ENCODE data around the gene SECISBP2L. TPM values are rescaled to one million over a fixed set of nuclear protein-coding genes. Genes with fewer than 3 reads are reported as not detected.

Gene SECISBP2L
- total and polyA plus RNA-seq, 2 donors (not counting 1 experiment from before 2014, with no cell fraction given), result 13.0 to 121 TPM

- no peak for TF ChIP-seq CTCF (IDR thresholded peaks at IDR 0.05)
- TF ChIP-seq EZH2 (IDR thresholded peaks at IDR 0.05; ENCODE audit: borderline replicate concordance, insufficient read depth, low read depth, low read length, poor library complexity, severe bottlenecking), result no peak
- WGBS (ENCODE audit: insufficient coverage), result no CpG with 5 or more reads among the region's 3 CpGs
- no peaks in the 10 kb centered on the region for H3K9me3 ChIP-seq (ENCODE audit: control extremely low read depth in 1 of 3, control insufficient read depth in 2 of 3, insufficient read depth in 1 of 3, low read length in 2 of 3)
- no peaks in the 10 kb centered on the region for H3K27me3 ChIP-seq (replicated peaks in 1 of 4; ENCODE audit: control extremely low read depth in 1 of 4, control insufficient read depth in 3 of 4, insufficient read depth in 4 of 4, low read length in 3 of 4)
- H3K9ac ChIP-seq (ENCODE audit: low read length), result no peak overlapping the region
- Mint-ChIP-seq H3K4me3 (no peak overlapping the region), H3K9me3 (ENCODE audit: insufficient read depth) (no peaks in the 10 kb centered on the region), H3K27me3 (no peaks in the 10 kb centered on the region), H3K4me1 (no peaks in the 10 kb centered on the region), H3K27ac (no peak overlapping the region)
- no peaks in the 10 kb centered on the region for H3K79me2 ChIP-seq (ENCODE audit: control insufficient read depth, insufficient read depth, low read length)
- no peak overlapping the region for H3K4me3 ChIP-seq (ENCODE audit: control extremely low read depth in 1 of 5, extremely low read depth in 1 of 5, insufficient read depth in 1 of 5, low read depth in 2 of 5, low read length in 4 of 5)
- no peak overlapping the region for H3K4me2 ChIP-seq (replicated peaks; ENCODE audit: low read depth, low read length, poor library complexity, severe bottlenecking)
- intact Hi-C loops (cut with micrococcal nuclease), result no loop called here
- DNase-seq (no peak), ATAC-seq (ENCODE audit: low read depth) (no peak)
- no peak overlapping the region for H3K27ac ChIP-seq (ENCODE audit: low read length in 2 of 2)
- no peaks in the 10 kb centered on the region for H4K20me1 ChIP-seq (ENCODE audit: control insufficient read depth, insufficient read depth, low read length, poor library complexity, severe bottlenecking)
- no peaks in the 10 kb centered on the region for H3K4me1 ChIP-seq (ENCODE audit: control insufficient read depth in 2 of 2, insufficient read depth in 2 of 2, low read length in 2 of 2)
- no peak overlapping the region for H2AFZ ChIP-seq (ENCODE audit: insufficient read depth, low read depth, low read length, poor library complexity, severe bottlenecking)
- POLR2A ChIA-PET, result no interaction called here
- CTCF ChIA-PET, result interaction anchor here (0.8 to 1.4 kb wide), 4 partner anchors 9 to 84 kb away, joined by 3 to 5 read pairs (median 4); partner anchors contain the start of gene SECISBP2L
- H3K36me3 ChIP-seq (replicated peaks in 1 of 2; ENCODE audit: control extremely low read depth in 1 of 2, control insufficient read depth in 1 of 2, extremely low read depth in 1 of 2, insufficient read depth in 2 of 2, low read length in 1 of 2), result no peaks in the 10 kb centered on the region
Observed at GRCh38 chr15:49059491-49059890, 13.2 kb upstream of the SECISBP2L start.

- no peaks in the 10 kb centered on the region for H3K27me3 Mint-ChIP-seq
- H3K9me3 ChIP-seq (ENCODE audit: control extremely low read depth in 1 of 3, control insufficient read depth in 2 of 3, insufficient read depth in 1 of 3, low read length in 2 of 3), result no peaks in the 10 kb centered on the region
- H2AFZ ChIP-seq (ENCODE audit: insufficient read depth, low read depth, low read length, poor library complexity, severe bottlenecking), result no peak overlapping the region
- no peaks in the 10 kb centered on the region for H3K9me3 Mint-ChIP-seq (ENCODE audit: insufficient read depth)
- H4K20me1 ChIP-seq (ENCODE audit: control insufficient read depth, insufficient read depth, low read length, poor library complexity, severe bottlenecking), result no peaks in the 10 kb centered on the region
- H3K27ac Mint-ChIP-seq, result no peak overlapping the region
- H3K27me3 ChIP-seq (replicated peaks in 1 of 4; ENCODE audit: control extremely low read depth in 1 of 4, control insufficient read depth in 3 of 4, insufficient read depth in 4 of 4, low read length in 3 of 4), result no peaks in the 10 kb centered on the region
- no peak for DNase-seq
- CTCF ChIA-PET, result no interaction called here
- intact Hi-C loops (cut with micrococcal nuclease), result no loop called here
- no peak overlapping the region for H3K9ac ChIP-seq (ENCODE audit: low read length)
- POLR2A ChIA-PET, result no interaction called here
- no peaks in the 10 kb centered on the region for H3K4me1 ChIP-seq (ENCODE audit: control insufficient read depth in 2 of 2, insufficient read depth in 2 of 2, low read length in 2 of 2)
- H3K79me2 ChIP-seq (ENCODE audit: control insufficient read depth, insufficient read depth, low read length), result no peaks in the 10 kb centered on the region
- H3K4me1 Mint-ChIP-seq, result no peaks in the 10 kb centered on the region
- WGBS (ENCODE audit: insufficient coverage), result no CpG with 5 or more reads among the region's 1 CpG
- no peak overlapping the region for H3K4me2 ChIP-seq (replicated peaks; ENCODE audit: low read depth, low read length, poor library complexity, severe bottlenecking)
- no peak overlapping the region for H3K4me3 Mint-ChIP-seq
- H3K27ac ChIP-seq (ENCODE audit: low read length in 2 of 2), result no peak overlapping the region
- ATAC-seq (ENCODE audit: low read depth), result no peak
- TF ChIP-seq EZH2 (IDR thresholded peaks at IDR 0.05; ENCODE audit: borderline replicate concordance, insufficient read depth, low read depth, low read length, poor library complexity, severe bottlenecking), result no peak
- no peak for TF ChIP-seq CTCF (IDR thresholded peaks at IDR 0.05)
- no peaks in the 10 kb centered on the region for H3K36me3 ChIP-seq (replicated peaks in 1 of 2; ENCODE audit: control extremely low read depth in 1 of 2, control insufficient read depth in 1 of 2, extremely low read depth in 1 of 2, insufficient read depth in 2 of 2, low read length in 1 of 2)
- H3K4me3 ChIP-seq (ENCODE audit: control extremely low read depth in 1 of 5, extremely low read depth in 1 of 5, insufficient read depth in 1 of 5, low read depth in 2 of 5, low read length in 4 of 5), result no peak overlapping the region
Observed at GRCh38 chr15:49058559-49058958, 12.3 kb upstream of the SECISBP2L start.
